ENCODE measurements around the gene MAGI2.

GRCh38 chr7:78835897-78836296 lies 617.6 kb downstream of the MAGI2 start:
- TF ChIP-seq YY1 (IDR thresholded peaks at IDR 0.05; ENCODE audit: extremely low read depth, insufficient replicate concordance, low read depth, low read length) (no peak), SP1 (IDR thresholded peaks at IDR 0.05; ENCODE audit: low read depth) (no peak), POLR2A (IDR thresholded peaks at IDR 0.05; ENCODE audit: borderline replicate concordance, extremely low read depth, insufficient read depth, insufficient read length) (no peak), RAD21 (IDR thresholded peaks at IDR 0.05; ENCODE audit: low read depth) (no peak)
- TF ChIP-seq, protein P1, sequence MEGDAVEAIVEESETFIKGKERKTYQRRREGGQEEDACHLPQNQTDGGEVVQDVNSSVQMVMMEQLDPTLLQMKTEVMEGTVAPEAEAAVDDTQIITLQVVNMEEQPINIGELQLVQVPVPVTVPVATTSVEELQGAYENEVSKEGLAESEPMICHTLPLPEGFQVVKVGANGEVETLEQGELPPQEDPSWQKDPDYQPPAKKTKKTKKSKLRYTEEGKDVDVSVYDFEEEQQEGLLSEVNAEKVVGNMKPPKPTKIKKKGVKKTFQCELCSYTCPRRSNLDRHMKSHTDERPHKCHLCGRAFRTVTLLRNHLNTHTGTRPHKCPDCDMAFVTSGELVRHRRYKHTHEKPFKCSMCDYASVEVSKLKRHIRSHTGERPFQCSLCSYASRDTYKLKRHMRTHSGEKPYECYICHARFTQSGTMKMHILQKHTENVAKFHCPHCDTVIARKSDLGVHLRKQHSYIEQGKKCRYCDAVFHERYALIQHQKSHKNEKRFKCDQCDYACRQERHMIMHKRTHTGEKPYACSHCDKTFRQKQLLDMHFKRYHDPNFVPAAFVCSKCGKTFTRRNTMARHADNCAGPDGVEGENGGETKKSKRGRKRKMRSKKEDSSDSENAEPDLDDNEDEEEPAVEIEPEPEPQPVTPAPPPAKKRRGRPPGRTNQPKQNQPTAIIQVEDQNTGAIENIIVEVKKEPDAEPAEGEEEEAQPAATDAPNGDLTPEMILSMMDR (IDR thresholded peaks at IDR 0.05 in 2 of 3, conservative IDR thresholded peaks at IDR 0.05 in 1 of 3; ENCODE audit: borderline replicate concordance in 1 of 3, insufficient read depth in 1 of 3, low read depth in 2 of 3, low read length in 2 of 3): no peak
- TF ChIP-seq, protein P2, sequence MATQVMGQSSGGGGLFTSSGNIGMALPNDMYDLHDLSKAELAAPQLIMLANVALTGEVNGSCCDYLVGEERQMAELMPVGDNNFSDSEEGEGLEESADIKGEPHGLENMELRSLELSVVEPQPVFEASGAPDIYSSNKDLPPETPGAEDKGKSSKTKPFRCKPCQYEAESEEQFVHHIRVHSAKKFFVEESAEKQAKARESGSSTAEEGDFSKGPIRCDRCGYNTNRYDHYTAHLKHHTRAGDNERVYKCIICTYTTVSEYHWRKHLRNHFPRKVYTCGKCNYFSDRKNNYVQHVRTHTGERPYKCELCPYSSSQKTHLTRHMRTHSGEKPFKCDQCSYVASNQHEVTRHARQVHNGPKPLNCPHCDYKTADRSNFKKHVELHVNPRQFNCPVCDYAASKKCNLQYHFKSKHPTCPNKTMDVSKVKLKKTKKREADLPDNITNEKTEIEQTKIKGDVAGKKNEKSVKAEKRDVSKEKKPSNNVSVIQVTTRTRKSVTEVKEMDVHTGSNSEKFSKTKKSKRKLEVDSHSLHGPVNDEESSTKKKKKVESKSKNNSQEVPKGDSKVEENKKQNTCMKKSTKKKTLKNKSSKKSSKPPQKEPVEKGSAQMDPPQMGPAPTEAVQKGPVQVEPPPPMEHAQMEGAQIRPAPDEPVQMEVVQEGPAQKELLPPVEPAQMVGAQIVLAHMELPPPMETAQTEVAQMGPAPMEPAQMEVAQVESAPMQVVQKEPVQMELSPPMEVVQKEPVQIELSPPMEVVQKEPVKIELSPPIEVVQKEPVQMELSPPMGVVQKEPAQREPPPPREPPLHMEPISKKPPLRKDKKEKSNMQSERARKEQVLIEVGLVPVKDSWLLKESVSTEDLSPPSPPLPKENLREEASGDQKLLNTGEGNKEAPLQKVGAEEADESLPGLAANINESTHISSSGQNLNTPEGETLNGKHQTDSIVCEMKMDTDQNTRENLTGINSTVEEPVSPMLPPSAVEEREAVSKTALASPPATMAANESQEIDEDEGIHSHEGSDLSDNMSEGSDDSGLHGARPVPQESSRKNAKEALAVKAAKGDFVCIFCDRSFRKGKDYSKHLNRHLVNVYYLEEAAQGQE (IDR thresholded peaks at IDR 0.05; ENCODE audit: low read depth): no peak
